ENCODE results near the gene TP53BP2. TPM values are rescaled to one million over a fixed set of nuclear protein-coding genes. Genes with fewer than 3 reads are reported as not detected.

TP53BP2 gene
- total and polyA plus RNA-seq, 7 donors: 10.6 to 34.0 (median 17.1) TPM

GRCh38 chr1:223748773-223749733, 96.7 kb downstream of the TP53BP2 start:
- H3K27me3 ChIP-seq (ENCODE audit: insufficient read depth in 3 of 3, low read length in 2 of 3): no peaks in the 10 kb centered on the region
- H3K36me3 ChIP-seq (ENCODE audit: insufficient read depth in 1 of 2, low read depth in 1 of 2): peaks cover 4 to 91% of the 10 kb centered on the region in 2 donors
- intact Hi-C loops (cut with DNase I): loop anchor here (1.0 to 2.0 kb wide), 3 partner anchors 34 to 48 kb away; partner anchors contain the start of gene CAPN2 (in 1 of the 2)
- no peaks in the 10 kb centered on the region for H3K9me3 ChIP-seq
- peak overlapping the region; percentile 55 for H3K4me3 ChIP-seq
- 26 to 33% (median 29%) methylated on average over 59 to 61 of the region's 61 CpGs for WGBS, 3 donors
- ATAC-seq (peak; percentile 80 to 95 (median 83)), DNase-seq (peak; percentile 67 to 80)
- peak overlapping the region; percentile 33 for H3K27ac ChIP-seq
- peaks cover 13% of the 10 kb centered on the region for H3K4me1 ChIP-seq
- TF ChIP-seq, protein P1, sequence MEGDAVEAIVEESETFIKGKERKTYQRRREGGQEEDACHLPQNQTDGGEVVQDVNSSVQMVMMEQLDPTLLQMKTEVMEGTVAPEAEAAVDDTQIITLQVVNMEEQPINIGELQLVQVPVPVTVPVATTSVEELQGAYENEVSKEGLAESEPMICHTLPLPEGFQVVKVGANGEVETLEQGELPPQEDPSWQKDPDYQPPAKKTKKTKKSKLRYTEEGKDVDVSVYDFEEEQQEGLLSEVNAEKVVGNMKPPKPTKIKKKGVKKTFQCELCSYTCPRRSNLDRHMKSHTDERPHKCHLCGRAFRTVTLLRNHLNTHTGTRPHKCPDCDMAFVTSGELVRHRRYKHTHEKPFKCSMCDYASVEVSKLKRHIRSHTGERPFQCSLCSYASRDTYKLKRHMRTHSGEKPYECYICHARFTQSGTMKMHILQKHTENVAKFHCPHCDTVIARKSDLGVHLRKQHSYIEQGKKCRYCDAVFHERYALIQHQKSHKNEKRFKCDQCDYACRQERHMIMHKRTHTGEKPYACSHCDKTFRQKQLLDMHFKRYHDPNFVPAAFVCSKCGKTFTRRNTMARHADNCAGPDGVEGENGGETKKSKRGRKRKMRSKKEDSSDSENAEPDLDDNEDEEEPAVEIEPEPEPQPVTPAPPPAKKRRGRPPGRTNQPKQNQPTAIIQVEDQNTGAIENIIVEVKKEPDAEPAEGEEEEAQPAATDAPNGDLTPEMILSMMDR (IDR thresholded peaks at IDR 0.05): peak; percentile 96

DNA sequence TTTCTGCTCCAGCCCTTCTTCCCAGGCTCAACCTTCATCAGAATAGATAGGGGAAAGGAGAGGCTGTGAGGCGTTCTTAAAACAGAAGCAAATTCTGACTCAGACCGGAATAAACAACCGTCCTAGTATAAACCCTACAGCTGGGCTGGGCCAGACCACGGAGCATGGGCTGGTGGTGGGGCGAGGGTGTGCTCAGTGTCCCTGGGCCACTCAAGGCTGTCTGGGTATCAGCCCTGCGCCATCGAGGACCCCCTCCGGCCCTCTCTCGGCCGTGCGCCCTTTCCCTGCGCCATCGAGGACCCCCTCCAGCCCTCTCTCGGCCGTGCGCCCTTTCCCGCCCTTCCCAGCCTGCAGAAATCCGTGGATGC, 97.4 kb downstream of the TP53BP2 start:
- peak overlapping the region; percentile 2 for H3K27ac ChIP-seq
- ATAC-seq (peak; percentile 33 to 49 (median 44)), DNase-seq (peak in 1 of 2 donors; percentile 56)
- H3K27me3 ChIP-seq (ENCODE audit: insufficient read depth in 3 of 3, low read length in 2 of 3): no peaks in the 10 kb centered on the region
- peak overlapping the region; percentile 55 for H3K4me3 ChIP-seq
- TF ChIP-seq, protein P1 (IDR thresholded peaks at IDR 0.05): no peak
- H3K36me3 ChIP-seq (ENCODE audit: insufficient read depth in 1 of 2, low read depth in 1 of 2): peaks cover 4 to 90% of the 10 kb centered on the region in 2 donors
- peaks cover 13% of the 10 kb centered on the region for H3K4me1 ChIP-seq
- 65 to 67% (median 65%) methylated on average over 18 of the region's 18 CpGs for WGBS, 3 donors
- intact Hi-C loops (cut with DNase I): loop anchor here (2.0 kb wide), 2 partner anchors 34 to 48 kb away; no protein-coding TSS in a partner anchor
- H3K9me3 ChIP-seq: no peaks in the 10 kb centered on the region

GRCh38 chr1:223747838-223748335, 97.9 kb downstream of the TP53BP2 start:
- DNase-seq: peak in 1 of 2 donors; percentile 51
- peak in 2 of 4 donors; percentile 15 to 25 for ATAC-seq
- Histone ChIP-seq H3K4me3 (no peak overlapping the region), H3K27me3 (ENCODE audit: insufficient read depth in 3 of 3, low read length in 2 of 3) (no peaks in the 10 kb centered on the region), H3K27ac (peak overlapping the region; percentile 2), H3K36me3 (ENCODE audit: insufficient read depth in 1 of 2, low read depth in 1 of 2) (peaks cover 4 to 90% of the 10 kb centered on the region in 2 donors), H3K9me3 (no peaks in the 10 kb centered on the region), H3K4me1 (peaks cover 13% of the 10 kb centered on the region)
- WGBS, 3 donors: 28 to 62% (median 35%) methylated on average over 4 of the region's 4 CpGs
- TF ChIP-seq, protein P1 (IDR thresholded peaks at IDR 0.05): no peak
- intact Hi-C loops (cut with DNase I): loop anchor here (2.0 kb wide), 3 partner anchors 15 to 47 kb away; no protein-coding TSS in a partner anchor

- H3K9me3 ChIP-seq: no peaks in the 10 kb centered on the region
- TF ChIP-seq, protein P1 (IDR thresholded peaks at IDR 0.05): no peak
- ATAC-seq: no peak
- intact Hi-C loops (cut with DNase I): loop anchor here in 1 of 2 donors (2.0 kb wide), 1 partner anchor 13 kb away; no protein-coding TSS in a partner anchor
- no peak for DNase-seq
- H3K4me3 ChIP-seq: no peak overlapping the region
- H3K27me3 ChIP-seq (ENCODE audit: insufficient read depth in 3 of 3, low read length in 2 of 3): no peaks in the 10 kb centered on the region
- 84 to 92% (median 84%) methylated on average over 4 of the region's 4 CpGs for WGBS, 3 donors
- peaks cover 3 to 69% of the 10 kb centered on the region in 2 donors for H3K36me3 ChIP-seq (ENCODE audit: insufficient read depth in 1 of 2, low read depth in 1 of 2)
- H3K4me1 ChIP-seq: peaks cover 13% of the 10 kb centered on the region
- H3K27ac ChIP-seq: no peak overlapping the region
These were observed 100.0 kb downstream of the TP53BP2 start for GRCh38 chr1:223745731-223746130.
